GM19324 (cell line): Measurements from ENCODE around the gene ZNF92.
"Not testable (repeated sequence)": the region's sequence is repeated elsewhere in the genome, so short reads cannot be mapped to it uniquely, and the experiment has no call there.

Source experiments
- ATAC-seq: cut with Tn5 transposase; IDR thresholded peaks from one replicate; pipeline ENCODE4 v1.9.1; 2021; ENCODE audit warnings: mild to moderate bottlenecking, moderate library complexity; ENCODE audit not compliant: unreplicated experiment, low FRiP score

Gene ZNF92

DNA sequence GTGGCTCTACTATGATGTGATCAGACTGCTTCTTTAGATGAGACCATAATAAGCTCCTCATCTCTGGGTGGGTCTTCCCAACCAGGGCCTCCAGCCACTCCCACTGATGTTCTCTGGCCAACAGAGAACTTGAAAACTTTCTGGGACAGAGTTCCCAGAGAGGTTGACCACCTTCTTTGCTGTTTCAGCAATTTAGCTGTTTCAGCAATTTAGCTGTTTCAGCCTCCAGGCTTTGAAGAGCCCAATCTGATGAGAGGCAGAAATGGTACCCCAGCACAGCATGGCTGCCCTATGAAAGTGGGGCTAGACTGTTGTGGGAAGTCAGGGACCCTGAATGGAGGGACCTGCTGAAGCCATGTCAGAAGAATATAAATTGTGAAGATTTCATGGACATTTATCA, 49.0 kb downstream of the ZNF92 start:
- no peak for ATAC-seq

GRCh38 chr7:65423286-65423685, 49.6 kb downstream of the ZNF92 start:
- not testable (repeated sequence) for ATAC-seq

DNA sequence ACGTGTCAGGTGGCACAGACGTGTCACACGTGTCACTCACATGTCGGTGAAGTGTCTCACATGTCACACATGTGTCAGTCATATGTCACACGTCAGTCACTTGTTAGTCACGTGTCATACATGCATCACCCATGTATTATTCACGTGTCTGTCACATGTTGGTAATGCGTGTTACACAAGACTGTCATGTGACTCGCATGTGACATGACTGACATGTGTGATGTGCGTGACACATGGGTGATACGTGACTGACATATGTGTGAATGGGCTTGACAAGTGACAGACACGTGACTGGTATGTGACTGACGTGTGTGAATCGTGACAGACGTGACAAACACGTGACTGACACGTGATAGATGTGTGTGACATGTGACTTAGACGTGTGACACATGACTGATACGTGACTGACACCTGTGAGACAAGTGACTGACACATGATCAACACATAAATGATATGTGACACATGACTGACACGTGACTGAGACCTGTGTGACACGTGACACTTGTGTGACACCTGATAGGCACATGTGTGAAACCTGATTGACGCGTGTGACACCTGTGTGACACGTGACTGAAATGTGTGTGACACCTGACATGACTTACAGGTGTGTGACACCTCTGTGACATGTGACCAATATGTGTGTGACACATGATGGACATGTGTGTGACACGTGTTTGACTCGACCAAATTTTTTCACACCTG, 56.1 kb downstream of the ZNF92 start:
- ATAC-seq: no peak

GRCh38 chr7:65430344-65431186, 56.9 kb downstream of the ZNF92 start:
- no peak for ATAC-seq

DNA sequence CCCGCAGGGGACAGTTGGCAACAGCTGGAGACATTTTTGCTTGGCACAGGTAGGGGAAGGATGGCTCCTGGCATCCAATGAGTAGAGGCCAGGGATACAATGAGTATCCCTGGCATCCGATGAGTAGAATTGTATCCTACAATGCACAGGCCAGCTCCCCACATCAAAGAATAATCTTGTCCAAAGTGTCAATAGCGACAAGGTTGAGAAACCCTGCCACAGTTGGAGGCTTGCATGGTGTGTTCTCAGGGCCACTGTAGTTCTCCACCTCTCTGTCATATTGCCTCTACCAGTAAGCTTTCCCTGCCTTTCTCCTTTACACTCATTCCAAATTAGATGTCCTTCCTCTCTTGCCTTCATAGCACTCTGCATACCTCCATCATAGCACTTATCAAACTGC, 60.7 kb downstream of the ZNF92 start:
- ATAC-seq: no peak

DNA sequence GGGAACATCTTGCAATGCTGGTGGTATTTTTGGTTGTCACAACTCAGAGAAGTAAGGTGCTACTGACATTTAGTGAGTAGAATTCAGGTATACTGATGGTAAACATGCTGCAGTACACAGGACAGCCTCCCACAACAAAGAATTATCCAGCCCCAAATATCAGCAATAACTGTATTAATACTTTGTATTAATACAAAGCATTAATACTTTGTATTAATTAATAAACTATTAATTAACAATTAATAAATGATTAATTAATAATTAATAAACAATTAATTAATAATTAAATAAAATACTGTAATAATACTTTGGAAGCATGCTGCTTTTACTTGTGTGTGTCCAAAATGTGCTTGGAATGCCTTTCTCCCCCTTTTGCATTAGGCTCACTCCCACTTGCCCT, 62.5 kb downstream of the ZNF92 start:
- ATAC-seq: no peak

GRCh38 chr7:65438598-65438997, 64.9 kb downstream of the ZNF92 start:
- ATAC-seq: no peak

DNA sequence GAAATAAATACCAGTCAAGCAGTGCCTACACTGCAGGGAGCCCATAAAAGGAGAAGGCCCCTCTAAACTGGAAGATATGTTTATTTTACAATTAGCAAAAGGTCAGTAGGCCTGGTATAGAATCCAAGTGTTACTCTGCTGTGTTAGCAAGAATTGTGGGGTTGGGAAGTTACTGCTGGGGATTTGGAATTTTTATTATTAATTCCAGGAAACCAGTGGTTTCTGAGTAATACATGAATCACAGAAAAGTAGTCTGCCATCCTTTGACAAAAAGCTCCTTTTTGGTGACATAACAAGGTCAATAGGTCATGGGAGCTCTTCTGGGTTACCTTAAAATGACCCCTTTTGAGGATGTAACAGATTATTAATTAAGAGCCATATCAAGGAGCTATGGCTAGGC, 67.4 kb downstream of the ZNF92 start:
- ATAC-seq: no peak

DNA sequence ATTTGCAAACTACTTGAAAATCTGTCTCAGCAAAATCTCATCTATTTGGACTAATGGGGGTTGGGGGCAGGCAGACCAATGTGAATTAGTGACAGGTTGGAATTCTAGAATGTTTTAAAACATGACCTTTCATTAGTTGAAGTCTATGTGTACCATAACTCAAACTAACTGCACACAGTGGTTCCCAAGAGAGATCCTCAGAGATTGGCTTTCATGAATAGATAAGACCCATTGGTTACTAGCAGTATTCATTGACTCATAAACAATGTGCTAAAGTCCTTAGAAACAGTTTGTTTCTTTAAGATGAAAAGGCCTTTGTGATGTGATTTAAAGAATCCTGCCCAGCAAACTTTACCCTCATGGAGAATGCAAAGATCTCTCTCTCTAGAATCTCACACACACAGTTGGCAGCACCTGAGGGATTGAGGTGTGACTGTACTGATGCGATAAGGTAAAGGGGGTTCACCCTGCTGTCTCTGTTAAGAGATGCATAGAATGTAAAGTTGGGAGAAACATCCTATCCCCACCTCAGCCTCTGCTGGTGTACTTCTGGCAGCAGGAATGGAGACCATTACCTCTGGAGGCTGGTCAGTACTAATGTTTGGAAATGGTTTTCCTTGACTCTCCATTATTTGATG, 70.7 kb downstream of the ZNF92 start:
- no peak for ATAC-seq

DNA sequence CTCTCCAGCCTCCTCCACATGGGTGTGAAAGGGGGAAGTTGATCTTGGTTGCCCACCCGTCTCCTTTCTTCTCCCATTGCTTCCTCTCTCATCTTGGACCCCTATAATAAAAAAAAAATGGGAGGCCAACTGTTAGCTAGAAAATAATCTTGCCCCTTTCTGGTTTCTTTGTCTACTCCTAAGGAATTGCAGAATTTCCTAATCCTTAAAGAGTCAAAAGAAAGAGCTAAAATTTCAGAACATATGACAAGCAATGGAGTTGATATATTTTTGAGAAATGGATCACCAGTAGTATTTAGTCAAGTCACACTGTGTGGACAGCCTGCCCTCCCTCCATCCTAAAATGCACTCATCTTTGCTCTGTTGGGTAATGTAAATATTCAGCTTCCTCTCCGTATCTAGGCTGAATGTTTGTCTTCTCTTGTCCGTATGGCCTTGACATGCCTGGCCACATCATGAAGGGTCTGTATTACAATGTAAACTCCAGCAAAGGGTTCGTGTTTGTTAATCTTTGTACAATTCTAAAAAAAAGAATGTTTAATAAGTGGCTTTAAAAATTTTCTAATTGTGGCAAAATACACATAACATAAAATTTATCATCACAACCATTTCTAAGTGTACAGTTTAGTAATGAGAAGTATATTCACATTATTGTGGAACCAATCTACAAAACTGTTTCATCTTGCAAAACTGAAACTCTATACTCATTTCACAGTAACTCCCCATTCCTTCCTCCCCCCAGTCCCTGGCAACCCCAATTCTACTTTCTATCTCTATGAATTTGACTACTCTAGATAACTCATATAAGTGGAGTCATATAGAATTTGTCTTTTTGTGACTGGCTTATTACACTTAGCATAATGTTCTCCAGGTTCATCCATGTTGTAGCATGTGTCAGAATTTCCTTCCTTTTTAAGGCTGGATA, 71.5 kb downstream of the ZNF92 start:
- ATAC-seq: no peak

DNA sequence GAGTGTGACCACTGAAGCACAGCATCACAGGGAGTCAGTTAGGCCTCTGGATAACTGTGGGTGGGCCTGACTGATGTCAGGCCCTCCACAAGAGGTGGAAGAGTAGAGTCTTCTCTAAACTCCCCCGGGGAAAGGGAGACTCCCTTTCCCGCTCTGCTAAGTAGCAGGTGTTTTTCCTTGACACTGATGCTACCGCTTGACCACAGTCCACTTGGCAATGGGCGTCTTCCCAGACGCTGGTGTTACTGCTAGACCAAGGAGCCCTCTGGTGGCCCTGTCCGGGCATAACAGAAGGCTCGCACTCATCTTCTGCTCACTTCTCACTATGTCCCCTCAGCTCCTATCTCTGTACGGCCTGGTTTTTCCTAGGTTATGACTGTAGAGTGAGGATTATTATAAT, 73.4 kb downstream of the ZNF92 start:
- not testable (repeated sequence) for ATAC-seq

DNA sequence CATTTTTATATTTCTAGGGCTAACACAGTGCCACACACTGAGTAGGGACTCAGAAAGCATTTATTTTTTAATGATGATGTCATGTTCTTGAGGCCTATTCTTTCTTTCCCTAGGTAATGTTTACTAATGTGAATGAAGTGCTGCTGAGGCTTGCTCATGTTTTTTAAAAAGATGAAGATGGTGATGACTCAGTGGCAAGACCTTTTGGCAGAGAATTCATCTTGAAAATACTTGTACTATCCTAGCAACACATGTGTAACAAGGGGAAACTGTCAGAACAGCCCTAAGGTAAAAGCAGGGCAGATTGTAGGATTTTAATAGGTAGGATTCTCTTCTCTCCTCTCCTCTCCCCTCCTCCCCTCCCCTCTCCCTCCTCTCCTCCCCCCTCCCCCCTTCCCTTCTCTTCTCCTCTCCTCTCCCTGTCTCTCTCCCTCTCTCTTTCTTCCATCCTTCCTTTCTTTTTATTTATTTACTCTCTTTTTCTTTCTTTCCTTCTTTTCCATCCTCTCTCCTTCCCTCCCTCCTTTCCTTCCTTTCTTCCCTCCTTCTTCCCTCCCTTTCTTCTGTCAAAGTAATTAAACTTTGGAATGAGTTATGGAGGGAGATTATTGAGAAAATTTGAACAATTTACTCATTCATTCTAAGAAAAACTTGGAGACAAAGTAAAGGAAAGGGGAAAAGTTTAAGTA, 75.3 kb downstream of the ZNF92 start:
- ATAC-seq: no peak

DNA sequence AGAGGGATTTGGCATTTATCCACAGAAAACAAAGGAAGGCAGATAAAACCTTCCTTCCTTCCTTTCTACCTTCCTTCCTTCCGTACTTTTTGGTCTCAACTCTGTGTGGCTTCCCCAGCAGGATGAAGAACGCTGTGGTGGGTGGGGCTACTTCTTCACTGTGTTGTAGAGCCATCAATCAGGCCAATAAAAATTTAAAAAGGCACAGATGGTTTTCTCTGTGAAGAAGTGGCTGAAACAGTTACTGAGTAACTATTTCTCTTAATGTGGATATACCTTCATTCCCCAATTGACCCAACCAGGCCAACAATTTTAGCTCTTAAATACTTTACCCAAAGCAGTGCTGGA, 75.8 kb downstream of the ZNF92 start:
- ATAC-seq: no peak
